Endothelial cell of umbilical vein (primary cell): ENCODE results near the gene MBIP. TPM values are rescaled to one million over a fixed set of nuclear protein-coding genes. Genes with fewer than 3 reads are reported as not detected.
"Not testable (repeated sequence)": the region's sequence is repeated elsewhere in the genome, so short reads cannot be mapped to it uniquely, and the experiment has no call there.

Source experiments
- BruUV-seq: library from RNA; stranded (reverse); fragments of 400-500 nt; replicated peaks from 2 replicates; lab custom pipeline; 2021; lab: Mats Ljungman, UMichigan
- CTCF ChIA-PET: fragments of 300-600, 350-600 bp; sonication (Branson Sonifier 250); formaldehyde crosslinking; loops from one replicate; lab custom pipeline; 2021; ENCODE audit warnings: antibody characterized with exemption, inconsistent platforms; lab: Charles Lee
- POLR2A ChIA-PET: fragments of 300-600, 350-600 bp; sonication (Branson Sonifier 250); formaldehyde crosslinking; loops from one replicate; lab custom pipeline; 2021; ENCODE audit warnings: antibody characterized with exemption, inconsistent platforms; lab: Charles Lee
- DNase-seq: peaks from one replicate; pipeline ENCODE4 v3.0.0-alpha.2; 2011; ENCODE audit warnings: low read depth, low spot score
- FAIRE-seq: peaks from 2 replicates; lab custom pipeline; 2011; peaks lifted over from hg19 to GRCh38; lab: Jason Lieb, UNC
- H2AFZ ChIP-seq: 2 replicates; pipeline ENCODE4 v1.6.0; 2012; ENCODE audit warnings: low read depth, low read length, control low read depth, inconsistent platforms
- H3K27ac ChIP-seq: 2 replicates; pipeline ENCODE4 v1.5.1; 2011; ENCODE audit warnings: low read depth, mild to moderate bottlenecking, control low read depth, low read length, moderate library complexity; ENCODE audit not compliant: insufficient read depth
- H3K27me3 ChIP-seq, 2 experiments: 2 replicates each; pipeline versions ENCODE4 v1.6.0 to v1.6.1; 2011; ENCODE audit warnings: low read length in 2 of 2, mixed read lengths in 1 of 2; ENCODE audit not compliant: control insufficient read depth in 2 of 2, insufficient read depth in 2 of 2
- H3K36me3 ChIP-seq, 2 experiments: 2 replicates in 1 of 2; 3 replicates in 1 of 2; pipeline ENCODE4 v1.5.1; 2011; ENCODE audit warnings: low read length in 2 of 2, mild to moderate bottlenecking in 1 of 2, moderate library complexity in 1 of 2; ENCODE audit not compliant: control insufficient read depth in 2 of 2, insufficient read depth in 2 of 2; ENCODE audit errors: extremely low read depth in 1 of 2
- H3K4me1 ChIP-seq: 3 replicates; pipeline ENCODE4 v1.5.1; 2011; ENCODE audit warnings: mild to moderate bottlenecking, low read length; ENCODE audit not compliant: control insufficient read depth, insufficient read depth; ENCODE audit errors: extremely low read depth
- H3K4me2 ChIP-seq: 2 replicates; pipeline ENCODE4 v1.6.1; 2011; ENCODE audit warnings: low read length, control low read depth, mixed read lengths; ENCODE audit not compliant: insufficient read depth
- H3K4me3 ChIP-seq, 3 experiments: fragments of 200-600 bp in 1 of 3; sonication (generic), shearing (Covaris generic) in 1 of 3; replicated peaks in 1 of 3; 2 replicates each; pipeline ENCODE4 v1.5.1; 2011 to 2016; ENCODE audit warnings: control low read depth in 3 of 3, low read length in 3 of 3, mild to moderate bottlenecking in 2 of 3, inconsistent platforms in 1 of 3, low read depth in 1 of 3, moderate library complexity in 1 of 3; ENCODE audit not compliant: insufficient read depth in 1 of 3
- H3K79me2 ChIP-seq: 2 replicates; pipeline ENCODE4 v1.6.0; 2012; ENCODE audit warnings: low read length, inconsistent platforms; ENCODE audit not compliant: control insufficient read depth, insufficient read depth
- H3K9ac ChIP-seq: replicated peaks from 2 replicates; pipeline ENCODE3; 2011; ENCODE audit warnings: low read length, control low read depth; ENCODE audit not compliant: insufficient read depth; ENCODE audit errors: extremely low read depth
- H3K9me1 ChIP-seq: replicated peaks from 3 replicates; pipeline ENCODE4 v1.6.0; 2011; ENCODE audit warnings: mild to moderate bottlenecking, low read length; ENCODE audit not compliant: control insufficient read depth, insufficient read depth; ENCODE audit errors: extremely low read depth
- H3K9me3 ChIP-seq: replicated peaks from 2 replicates; pipeline ENCODE4 v1.5.1; 2012; ENCODE audit warnings: low read length, inconsistent platforms; ENCODE audit not compliant: control insufficient read depth, insufficient read depth
- H4K20me1 ChIP-seq: replicated peaks from 2 replicates; pipeline ENCODE3; 2011; ENCODE audit warnings: mild to moderate bottlenecking, low read length; ENCODE audit not compliant: control insufficient read depth, insufficient read depth; ENCODE audit errors: extremely low read depth
- CTCF ChIP-seq, 2 donors: IDR thresholded peaks; 1 replicate in 1 of 2; 2 replicates in 1 of 2; pipeline ENCODE4 v1.5.1; 2011; ENCODE audit warnings: low read length in 2 of 2, mild to moderate bottlenecking in 2 of 2, moderate library complexity in 2 of 2, control low read depth in 1 of 2, inconsistent platforms in 1 of 2, low read depth in 1 of 2; ENCODE audit not compliant: insufficient read depth in 1 of 2; ENCODE audit errors: extremely low read depth in 1 of 2
- GATA2 ChIP-seq: IDR thresholded peaks from 2 replicates; pipeline ENCODE4 v1.7.0; 2011; ENCODE audit warnings: low read depth, mild to moderate bottlenecking, moderate library complexity, mixed read lengths, low read length; ENCODE audit not compliant: insufficient read length, insufficient read depth
- dilution Hi-C: fragments of 300-500 bp; cut with MboI; formaldehyde crosslinking; loops from one replicate; pipeline ENCODE4 v1.15.0; 2019; ENCODE audit warnings: low sequenced_read_pairs; ENCODE audit not compliant: extremely low pct_ligation_motif_present
- intact Hi-C: fragments of 100-400 bp; cut with micrococcal nuclease; formaldehyde crosslinking; loops from one replicate; pipeline ENCODE4 v1.10.0; 2022
- polyA plus RNA-seq, 4 experiments: library from polyadenylated mRNA; depleted of rRNA in 3 of 4; stranded (reverse) in 3 of 4; unstranded in 1 of 4; fragments of >200 nt; gene quantifications; 2 replicates each; pipeline versions ENCODE4 v1.2.1 to v1.2.3, GENCODE V29; 2011 to 2012; ENCODE audit warnings: missing spikeins in 1 of 4
- total RNA-seq: library from RNA; stranded (reverse); gene quantifications from 2 replicates; pipeline ENCODE4 v1.2.3, GENCODE V29; 2021

Gene MBIP
- total and polyA plus RNA-seq, 2 donors (not counting 3 experiments of a cell fraction or from before 2014, with no cell fraction given) = 8.8 to 14.5 TPM

- dilution Hi-C loops = no loop called here
- H3K36me3 ChIP-seq = no peaks in the 10 kb centered on the region
- H3K9me1 ChIP-seq = no peaks in the 10 kb centered on the region
- no peak for FAIRE-seq
- no peak overlapping the region for H2AFZ ChIP-seq
- H3K79me2 ChIP-seq = no peaks in the 10 kb centered on the region
- BruUV-seq = no TSS peak
- intact Hi-C loops = no loop called here
- no peak overlapping the region for H3K27ac ChIP-seq
- no peaks in the 10 kb centered on the region for H3K9me3 ChIP-seq
- H3K9ac ChIP-seq = no peak overlapping the region
- no peaks in the 10 kb centered on the region for H3K4me1 ChIP-seq
- CTCF ChIA-PET = no interaction called here
- POLR2A ChIA-PET = no interaction called here
- TF ChIP-seq GATA2 (no peak), CTCF (IDR thresholded peaks at IDR 0.05; ENCODE audit: extremely low read depth in 1 of 2, insufficient read depth in 1 of 2, low read depth in 1 of 2, low read length in 2 of 2) (no peak)
- peaks cover 9 to 33% of the 10 kb centered on the region in 2 experiments for H3K27me3 ChIP-seq
- H4K20me1 ChIP-seq = no peaks in the 10 kb centered on the region
- no peak for DNase-seq
- no peak overlapping the region for H3K4me2 ChIP-seq
- H3K4me3 ChIP-seq = no peak overlapping the region
Observed at GRCh38 chr14:36333119-36333518, 12.7 kb upstream of the MBIP start.

GRCh38 chr14:36327573-36327972 is 7.1 kb upstream of the MBIP start:
- H4K20me1 ChIP-seq, DNase-seq, H3K9me1 ChIP-seq, H3K9me3 ChIP-seq, dilution Hi-C loops, H3K9ac ChIP-seq, intact Hi-C loops, FAIRE-seq, H2AFZ ChIP-seq, H3K79me2 ChIP-seq, H3K36me3 ChIP-seq, POLR2A ChIA-PET, H3K4me2 ChIP-seq, H3K27ac ChIP-seq, H3K4me3 ChIP-seq, H3K4me1 ChIP-seq, BruUV-seq: not testable (repeated sequence)
- H3K27me3 ChIP-seq = peaks cover 17 to 46% of the 10 kb centered on the region in 2 experiments
- CTCF ChIA-PET = interaction anchor here (1.3 to 1.7 kb wide), 2 partner anchors 9 to 258 kb away, joined by 4 to 5 read pairs; no protein-coding TSS in a partner anchor
